Skeletal muscle tissue (tissue), 4 donors: ENCODE results near the gene ACBD6. TPM values are rescaled to one million over a fixed set of nuclear protein-coding genes. Genes with fewer than 3 reads are reported as not detected.

Source experiments
- H3K27ac ChIP-seq: one replicate; pipeline ENCODE4 v1.7.0; 2013; ENCODE audit warnings: mild to moderate bottlenecking, low read depth, low read length, inconsistent platforms
- H3K27me3 ChIP-seq, 3 donors: one replicate each; pipeline ENCODE4 v1.7.0; 2013; ENCODE audit warnings: low read length in 3 of 3; ENCODE audit not compliant: control insufficient read depth in 3 of 3, insufficient read depth in 3 of 3
- H3K36me3 ChIP-seq, 3 donors: one replicate each; pipeline ENCODE4 v1.7.0; 2013; ENCODE audit warnings: low read length in 3 of 3; ENCODE audit not compliant: control insufficient read depth in 3 of 3, insufficient read depth in 3 of 3
- H3K4me1 ChIP-seq, 3 donors: one replicate each; pipeline ENCODE4 v1.7.0; 2013; ENCODE audit warnings: low read length in 3 of 3, mild to moderate bottlenecking in 3 of 3; ENCODE audit not compliant: control insufficient read depth in 3 of 3, insufficient read depth in 3 of 3
- H3K4me3 ChIP-seq, 3 donors: one replicate each; pipeline ENCODE4 v1.7.0; 2013; ENCODE audit warnings: low read length in 3 of 3
- H3K9ac ChIP-seq, 3 donors: one replicate each; pipeline ENCODE4 v1.7.0; 2013; ENCODE audit warnings: low read length in 3 of 3, mild to moderate bottlenecking in 3 of 3, moderate library complexity in 2 of 3, low read depth in 1 of 3
- H3K9me3 ChIP-seq, 3 donors: one replicate each; pipeline ENCODE4 v1.7.0; 2013; ENCODE audit warnings: low read length in 3 of 3; ENCODE audit not compliant: control insufficient read depth in 3 of 3
- total RNA-seq: library from RNA; depleted of rRNA; stranded (reverse); fragments of >200 nt; gene quantifications from one replicate; pipeline ENCODE4 v1.2.3, GENCODE V29; 2014
- donor health status: Osteomylitis.

The ACBD6 gene
- total RNA-seq, 1 donor from 2014 or later: 40.7 TPM

DNA sequence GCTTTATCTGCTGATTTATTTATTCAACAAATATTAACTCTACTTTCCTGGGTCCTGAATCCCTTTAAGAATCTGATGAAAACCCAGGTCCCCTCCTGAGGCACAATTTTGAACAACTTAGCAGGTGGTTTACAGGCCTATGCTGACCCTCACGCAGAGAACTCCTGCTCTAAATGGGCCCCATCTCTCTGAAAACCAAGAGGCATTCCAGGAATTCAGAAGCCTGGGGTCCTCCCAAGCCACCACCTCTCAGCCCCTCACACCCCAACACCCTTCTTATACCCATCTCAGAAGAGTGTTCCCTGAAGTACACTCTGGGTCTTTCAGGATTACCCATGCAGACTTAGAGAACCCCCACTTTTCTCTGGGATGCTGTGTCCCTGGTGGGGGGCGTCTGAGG, 237.8 kb downstream of the ACBD6 start:
- Histone ChIP-seq H3K36me3 (no peaks in the 10 kb centered on the region), H3K9me3 (no peaks in the 10 kb centered on the region), H3K27me3 (peaks cover 17 to 53% (median 34%) of the 10 kb centered on the region in 3 donors), H3K27ac (no peak overlapping the region), H3K4me1 (no peaks in the 10 kb centered on the region), H3K9ac (no peak overlapping the region), H3K4me3 (no peak overlapping the region)

- H3K4me3 ChIP-seq: no peak overlapping the region
- H3K9ac ChIP-seq: no peak overlapping the region
- no peaks in the 10 kb centered on the region for H3K9me3 ChIP-seq
- H3K27ac ChIP-seq: no peak overlapping the region
- H3K27me3 ChIP-seq: peaks cover 32 to 70% (median 50%) of the 10 kb centered on the region in 3 donors
- H3K36me3 ChIP-seq: no peaks in the 10 kb centered on the region
- no peaks in the 10 kb centered on the region for H3K4me1 ChIP-seq
Observed at GRCh38 chr1:180262628-180263488, 239.5 kb downstream of the ACBD6 start.

- Histone ChIP-seq H3K9ac (no peak overlapping the region), H3K4me3 (no peak overlapping the region), H3K27ac (no peak overlapping the region), H3K27me3 (peaks cover 44 to 81% (median 59%) of the 10 kb centered on the region in 3 donors), H3K9me3 (no peaks in the 10 kb centered on the region), H3K4me1 (no peaks in the 10 kb centered on the region), H3K36me3 (no peaks in the 10 kb centered on the region)
Observed at GRCh38 chr1:180261524-180262155, 240.7 kb downstream of the ACBD6 start.

GRCh38 chr1:180261030-180261429, 241.3 kb downstream of the ACBD6 start:
- no peaks in the 10 kb centered on the region for H3K36me3 ChIP-seq
- H3K27me3 ChIP-seq: peaks cover 49 to 85% (median 61%) of the 10 kb centered on the region in 3 donors
- H3K9me3 ChIP-seq: no peaks in the 10 kb centered on the region
- H3K27ac ChIP-seq: no peak overlapping the region
- no peaks in the 10 kb centered on the region for H3K4me1 ChIP-seq
- H3K9ac ChIP-seq: no peak overlapping the region
- H3K4me3 ChIP-seq: no peak overlapping the region

DNA sequence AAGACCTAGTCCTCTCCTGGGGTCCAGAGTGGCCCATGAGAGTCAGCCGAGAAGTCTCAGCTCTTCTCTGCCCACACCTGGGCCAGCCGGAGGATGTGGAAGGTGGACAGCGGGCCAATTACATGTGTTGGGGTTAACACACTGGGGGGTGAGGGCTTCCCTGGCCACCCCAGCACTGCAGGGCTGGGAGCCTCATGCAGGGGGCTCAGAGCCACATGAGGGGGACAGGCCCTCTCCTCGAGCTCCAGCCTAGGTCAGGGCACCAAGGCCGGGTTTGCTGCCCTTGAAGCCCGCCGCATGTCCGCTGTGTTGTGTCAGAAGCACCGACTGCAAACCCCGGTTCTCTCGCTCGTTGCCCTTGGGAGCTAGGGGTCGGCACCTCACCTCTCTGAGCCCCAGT, 241.8 kb downstream of the ACBD6 start:
- Histone ChIP-seq H3K27me3 (peaks cover 47 to 85% (median 66%) of the 10 kb centered on the region in 3 donors), H3K9ac (no peak overlapping the region), H3K36me3 (no peaks in the 10 kb centered on the region), H3K9me3 (no peaks in the 10 kb centered on the region), H3K4me3 (no peak overlapping the region), H3K27ac (no peak overlapping the region), H3K4me1 (no peaks in the 10 kb centered on the region)

- Histone ChIP-seq H3K4me1 (no peaks in the 10 kb centered on the region), H3K4me3 (no peak overlapping the region), H3K9ac (no peak overlapping the region), H3K27me3 (peaks cover 50 to 83% (median 71%) of the 10 kb centered on the region in 3 donors), H3K9me3 (no peaks in the 10 kb centered on the region), H3K27ac (no peak overlapping the region), H3K36me3 (no peaks in the 10 kb centered on the region)
Observed at GRCh38 chr1:180259431-180260338, 242.7 kb downstream of the ACBD6 start.

DNA sequence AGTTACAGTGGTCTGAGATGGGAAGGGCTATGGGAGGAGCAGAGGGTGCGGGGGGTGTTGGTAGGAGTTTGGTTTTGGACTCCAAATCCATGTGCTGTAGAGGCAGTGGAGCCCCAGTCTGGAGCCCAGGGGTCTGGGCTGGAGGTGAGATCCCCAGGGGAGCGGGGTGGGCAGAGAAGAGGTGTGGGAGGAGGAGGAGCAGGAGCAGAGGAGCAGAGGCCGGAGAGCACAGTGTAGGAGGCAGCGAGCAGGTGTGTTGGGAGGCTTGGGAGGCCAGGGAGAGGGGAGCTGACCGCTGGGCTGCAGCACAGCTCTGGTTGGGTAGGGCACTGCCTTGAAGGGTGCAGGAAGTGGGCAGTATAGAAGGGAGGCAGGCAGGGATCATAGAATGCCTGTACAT, 243.4 kb downstream of the ACBD6 start:
- H3K27ac ChIP-seq: no peak overlapping the region
- H3K4me1 ChIP-seq: no peaks in the 10 kb centered on the region
- H3K9me3 ChIP-seq: no peaks in the 10 kb centered on the region
- no peak overlapping the region for H3K4me3 ChIP-seq
- peaks cover 51 to 83% (median 78%) of the 10 kb centered on the region in 3 donors for H3K27me3 ChIP-seq
- H3K9ac ChIP-seq: no peak overlapping the region
- no peaks in the 10 kb centered on the region for H3K36me3 ChIP-seq

DNA sequence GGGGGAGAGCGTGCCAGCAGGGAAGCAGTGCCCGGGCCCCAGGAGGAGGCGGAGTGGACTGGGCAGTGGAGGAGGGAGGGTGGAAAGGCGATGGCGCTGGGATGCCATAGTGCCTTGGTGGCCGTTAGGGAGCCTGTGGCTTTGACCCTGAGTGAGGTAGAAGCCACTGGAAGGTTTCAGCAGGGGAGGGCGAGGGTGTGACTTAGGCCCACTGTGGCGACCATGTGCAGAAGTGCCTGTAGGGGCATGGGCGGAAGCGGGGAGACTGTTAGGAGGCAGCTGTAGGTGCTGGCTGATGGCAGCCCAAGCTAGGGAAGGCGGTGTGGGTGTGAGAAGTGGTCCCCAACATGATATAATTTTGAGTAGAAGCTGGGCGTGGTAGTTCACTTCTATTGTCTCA, 244.1 kb downstream of the ACBD6 start:
- no peak overlapping the region for H3K27ac ChIP-seq
- H3K9ac ChIP-seq: no peak overlapping the region
- H3K4me3 ChIP-seq: no peak overlapping the region
- peaks cover 51 to 83% (median 80%) of the 10 kb centered on the region in 3 donors for H3K27me3 ChIP-seq
- H3K36me3 ChIP-seq: no peaks in the 10 kb centered on the region
- no peaks in the 10 kb centered on the region for H3K4me1 ChIP-seq
- no peaks in the 10 kb centered on the region for H3K9me3 ChIP-seq

GRCh38 chr1:180257486-180257885, 244.9 kb downstream of the ACBD6 start:
- Histone ChIP-seq H3K36me3 (no peaks in the 10 kb centered on the region), H3K9ac (no peak overlapping the region), H3K9me3 (no peaks in the 10 kb centered on the region), H3K27me3 (peaks cover 51 to 75% (median 73%) of the 10 kb centered on the region in 3 donors), H3K27ac (no peak overlapping the region), H3K4me3 (no peak overlapping the region), H3K4me1 (no peaks in the 10 kb centered on the region)
